Measurements from ENCODE around the gene ASCL5. TPM values are rescaled to one million over a fixed set of nuclear protein-coding genes. Genes with fewer than 3 reads are reported as not detected.

ASCL5 gene
- total RNA-seq, 1 experiment from 2014 or later: not detected

DNA sequence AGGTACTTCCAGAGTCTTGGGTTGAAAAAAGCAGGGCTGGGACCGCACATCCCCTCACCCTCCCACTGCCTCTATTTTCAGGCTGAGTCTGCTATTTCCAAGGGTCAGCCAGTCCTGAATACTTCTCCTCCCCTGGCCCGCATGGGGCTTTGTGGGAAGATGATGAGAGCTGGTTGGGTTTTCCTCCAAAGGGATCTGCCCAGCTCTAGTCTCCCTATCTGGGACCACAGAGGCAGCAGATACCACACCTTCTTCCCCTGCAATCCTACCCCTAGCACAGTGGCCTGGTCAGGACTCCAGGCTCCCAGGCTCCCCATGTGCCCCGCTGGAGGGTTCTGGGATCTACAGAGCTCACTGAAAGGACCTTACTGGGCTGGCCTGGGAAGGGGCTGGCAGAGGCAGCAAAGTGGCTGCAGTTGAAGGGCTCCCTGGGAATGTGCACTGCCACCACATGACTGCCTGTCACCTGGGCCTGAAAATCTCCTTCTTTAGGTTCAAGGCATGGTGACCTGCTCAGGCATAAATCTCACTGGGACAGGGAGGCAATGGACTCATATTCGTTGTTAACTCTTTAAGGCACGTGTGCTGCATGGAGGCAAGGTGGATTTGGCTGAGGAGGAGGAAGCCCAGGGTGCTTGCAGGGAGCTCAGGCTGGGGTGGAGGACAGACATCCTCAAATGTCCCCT lies 27.8 kb downstream of the ASCL5 start:
- Histone ChIP-seq H3K27ac (ENCODE audit: low read depth, low read length, poor library complexity, severe bottlenecking) (no peak overlapping the region), H3K27me3 (replicated peaks; ENCODE audit: insufficient read depth, low read depth, low read length, poor library complexity) (no peaks in the 10 kb centered on the region), H3K9me3 (ENCODE audit: low read depth, low read length, poor library complexity, severe bottlenecking) (no peaks in the 10 kb centered on the region), H3K4me3 (ENCODE audit: low read depth, low read length, poor library complexity, severe bottlenecking) (no peak overlapping the region), H3K36me3 (ENCODE audit: insufficient read depth, low read length, poor library complexity, severe bottlenecking) (no peaks in the 10 kb centered on the region), H3K4me1 (ENCODE audit: insufficient read depth, low read length, poor library complexity, severe bottlenecking) (no peaks in the 10 kb centered on the region)
- ChIA-PET CTCF (no interaction called here), POLR2A (ENCODE audit: low non-redundant PET) (no interaction called here)
- DNase-seq (ENCODE audit: low spot score): no peak
- TF ChIP-seq, protein P1, sequence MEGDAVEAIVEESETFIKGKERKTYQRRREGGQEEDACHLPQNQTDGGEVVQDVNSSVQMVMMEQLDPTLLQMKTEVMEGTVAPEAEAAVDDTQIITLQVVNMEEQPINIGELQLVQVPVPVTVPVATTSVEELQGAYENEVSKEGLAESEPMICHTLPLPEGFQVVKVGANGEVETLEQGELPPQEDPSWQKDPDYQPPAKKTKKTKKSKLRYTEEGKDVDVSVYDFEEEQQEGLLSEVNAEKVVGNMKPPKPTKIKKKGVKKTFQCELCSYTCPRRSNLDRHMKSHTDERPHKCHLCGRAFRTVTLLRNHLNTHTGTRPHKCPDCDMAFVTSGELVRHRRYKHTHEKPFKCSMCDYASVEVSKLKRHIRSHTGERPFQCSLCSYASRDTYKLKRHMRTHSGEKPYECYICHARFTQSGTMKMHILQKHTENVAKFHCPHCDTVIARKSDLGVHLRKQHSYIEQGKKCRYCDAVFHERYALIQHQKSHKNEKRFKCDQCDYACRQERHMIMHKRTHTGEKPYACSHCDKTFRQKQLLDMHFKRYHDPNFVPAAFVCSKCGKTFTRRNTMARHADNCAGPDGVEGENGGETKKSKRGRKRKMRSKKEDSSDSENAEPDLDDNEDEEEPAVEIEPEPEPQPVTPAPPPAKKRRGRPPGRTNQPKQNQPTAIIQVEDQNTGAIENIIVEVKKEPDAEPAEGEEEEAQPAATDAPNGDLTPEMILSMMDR (conservative IDR thresholded peaks at IDR 0.05; ENCODE audit: low read depth, low read length): no peak
- TF ChIP-seq EZH2 (IDR thresholded peaks at IDR 0.05; ENCODE audit: borderline replicate concordance, low read depth, low read length, poor library complexity, severe bottlenecking): no peak
- BruUV-seq (replicated peaks): no TSS peak
- intact Hi-C loops (cut with micrococcal nuclease; ENCODE audit: unreplicated experiment): no loop called here

DNA sequence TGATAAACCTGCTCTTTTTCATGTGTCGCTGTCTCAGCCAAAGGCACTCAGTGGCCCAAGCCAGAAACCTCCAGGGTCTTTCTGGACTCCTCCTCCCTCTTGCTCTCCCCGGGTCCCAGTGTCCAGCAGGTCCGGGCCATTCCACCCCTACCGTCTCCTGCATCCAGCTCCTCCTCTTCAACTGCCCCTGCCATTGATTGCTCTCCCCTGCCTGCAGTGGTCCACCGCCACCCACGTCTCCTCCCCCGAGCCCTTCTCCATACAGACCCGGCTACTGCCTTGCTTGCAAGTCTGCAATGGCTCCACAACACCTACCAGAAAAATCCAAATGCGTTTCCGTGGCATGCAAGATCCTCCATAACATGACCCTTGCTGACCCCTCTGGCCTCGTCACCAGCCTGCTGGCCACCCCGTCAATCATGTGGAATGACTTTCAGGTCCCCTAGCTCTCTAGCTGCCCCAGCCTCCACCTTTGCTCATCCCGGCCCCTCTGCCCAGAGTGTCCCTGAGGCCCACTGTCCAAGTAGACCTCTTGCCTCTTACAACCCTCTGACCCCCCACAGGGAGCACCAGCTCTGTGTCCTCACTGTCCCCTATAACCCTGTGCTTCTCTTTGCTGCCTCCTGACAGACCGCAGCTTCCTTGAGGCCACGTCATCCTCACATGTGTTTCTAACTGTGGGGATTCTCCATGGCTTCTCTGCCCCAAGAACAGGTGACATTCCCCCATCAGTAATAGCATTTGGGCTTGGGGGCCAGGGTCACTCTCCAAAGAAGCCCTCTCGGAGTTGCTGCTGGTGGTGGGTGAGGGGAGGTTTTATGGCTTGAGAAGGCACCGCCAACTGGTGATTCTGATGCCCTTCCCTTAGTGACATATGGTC lies 29.8 kb downstream of the ASCL5 start:
- no peaks in the 10 kb centered on the region for H3K9me3 ChIP-seq (ENCODE audit: low read depth, low read length, poor library complexity, severe bottlenecking)
- TF ChIP-seq EZH2 (IDR thresholded peaks at IDR 0.05; ENCODE audit: borderline replicate concordance, low read depth, low read length, poor library complexity, severe bottlenecking): no peak
- TF ChIP-seq, protein P1 (conservative IDR thresholded peaks at IDR 0.05; ENCODE audit: low read depth, low read length): no peak
- ChIA-PET POLR2A (ENCODE audit: low non-redundant PET) (no interaction called here), CTCF (no interaction called here)
- intact Hi-C loops (cut with micrococcal nuclease; ENCODE audit: unreplicated experiment): no loop called here
- no peaks in the 10 kb centered on the region for H3K36me3 ChIP-seq (ENCODE audit: insufficient read depth, low read length, poor library complexity, severe bottlenecking)
- no peaks in the 10 kb centered on the region for H3K4me1 ChIP-seq (ENCODE audit: insufficient read depth, low read length, poor library complexity, severe bottlenecking)
- DNase-seq (ENCODE audit: low spot score): no peak
- no peak overlapping the region for H3K4me3 ChIP-seq (ENCODE audit: low read depth, low read length, poor library complexity, severe bottlenecking)
- H3K27ac ChIP-seq (ENCODE audit: low read depth, low read length, poor library complexity, severe bottlenecking): no peak overlapping the region
- H3K27me3 ChIP-seq (replicated peaks; ENCODE audit: insufficient read depth, low read depth, low read length, poor library complexity): no peaks in the 10 kb centered on the region
- BruUV-seq (replicated peaks): no TSS peak

DNA sequence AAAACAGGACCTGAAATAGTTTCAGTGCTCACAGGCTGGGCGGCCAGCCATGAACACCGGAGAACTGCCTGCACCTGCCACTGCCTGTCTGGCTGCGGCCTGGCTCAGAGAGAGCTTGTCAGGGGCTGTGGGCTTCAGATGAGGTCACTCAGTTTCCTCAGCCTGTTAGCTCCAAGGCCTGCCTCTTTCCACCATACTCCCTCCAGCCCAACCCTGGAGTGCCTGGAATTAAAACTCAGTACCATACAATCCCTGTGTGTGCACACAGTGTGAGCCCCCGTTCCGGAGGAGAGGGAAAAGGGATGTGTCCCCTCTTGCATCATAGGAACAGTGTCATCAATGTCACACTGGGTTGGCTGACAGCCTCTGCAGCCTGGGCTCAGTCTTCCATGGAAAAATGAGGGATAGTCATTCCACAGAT lies 30.9 kb downstream of the ASCL5 start:
- Histone ChIP-seq H3K4me3 (ENCODE audit: low read depth, low read length, poor library complexity, severe bottlenecking) (no peak overlapping the region), H3K4me1 (ENCODE audit: insufficient read depth, low read length, poor library complexity, severe bottlenecking) (no peaks in the 10 kb centered on the region), H3K27me3 (replicated peaks; ENCODE audit: insufficient read depth, low read depth, low read length, poor library complexity) (no peaks in the 10 kb centered on the region), H3K27ac (ENCODE audit: low read depth, low read length, poor library complexity, severe bottlenecking) (no peak overlapping the region), H3K36me3 (ENCODE audit: insufficient read depth, low read length, poor library complexity, severe bottlenecking) (no peaks in the 10 kb centered on the region), H3K9me3 (ENCODE audit: low read depth, low read length, poor library complexity, severe bottlenecking) (no peaks in the 10 kb centered on the region)
- DNase-seq (ENCODE audit: low spot score): no peak
- POLR2A ChIA-PET (ENCODE audit: low non-redundant PET): no interaction called here
- intact Hi-C loops (cut with micrococcal nuclease; ENCODE audit: unreplicated experiment): no loop called here
- no TSS peak for BruUV-seq (replicated peaks)
- CTCF ChIA-PET: no interaction called here
- TF ChIP-seq EZH2 (IDR thresholded peaks at IDR 0.05; ENCODE audit: borderline replicate concordance, low read depth, low read length, poor library complexity, severe bottlenecking): no peak
- TF ChIP-seq, protein P1 (conservative IDR thresholded peaks at IDR 0.05; ENCODE audit: low read depth, low read length): no peak
